ENCODE measurements around the gene TCF7L2.

- TF ChIP-seq SUZ12 (IDR thresholded peaks at IDR 0.05; ENCODE audit: extremely low read depth, insufficient read depth, insufficient read length) = no peak
- no peak for TF ChIP-seq ZNF274 (IDR thresholded peaks at IDR 0.05; ENCODE audit: low read depth, low read length)
- no peak for TF ChIP-seq YY1 (IDR thresholded peaks at IDR 0.05; ENCODE audit: insufficient read depth, insufficient read length)
Observed at GRCh38 chr10:113213035-113213434, 263.0 kb downstream of the TCF7L2 start.

All from NT2/D1 (cell line).